HCT116 (cell line): ENCODE results near the gene CHRNA4. TPM values are rescaled to one million over a fixed set of nuclear protein-coding genes. Genes with fewer than 3 reads are reported as not detected.

Experiments used
- ATAC-seq: fragments of 200-7000 bp; cut with Tn5 transposase; 2 replicates; pipeline ENCODE4 v1.9.1; 2020; ENCODE audit warnings: mild to moderate bottlenecking, moderate library complexity
- BruUV-seq: library from RNA; stranded (reverse); fragments of 400-500 nt; replicated peaks from 2 replicates; lab custom pipeline; 2021; lab: Mats Ljungman, UMichigan
- CTCF ChIA-PET: fragments of 300-600 bp; sonication (Branson Sonifier 250); formaldehyde crosslinking; loops from one replicate; lab custom pipeline; 2021; ENCODE audit warnings: antibody characterized with exemption; lab: Charles Lee
- POLR2A ChIA-PET: fragments of 300-600, 350-600 bp; sonication (Branson Sonifier 250); formaldehyde crosslinking; loops from one replicate; lab custom pipeline; 2021; ENCODE audit warnings: antibody characterized with exemption; lab: Charles Lee
- RAD21 ChIA-PET, 2 experiments: fragments of 300-600 bp; sonication (Branson Sonifier 250); formaldehyde crosslinking; loops; one replicate each; lab custom pipeline; 2023; ENCODE audit warnings: low total read pairs in 2 of 2; ENCODE audit not compliant: uncharacterized antibody in 2 of 2, unreplicated experiment in 2 of 2, low non-redundant PET in 1 of 2; lab: Charles Lee
- DNase-seq: peaks from one replicate; pipeline ENCODE4 v3.0.0-alpha.2; 2010; ENCODE audit warnings: low read depth, low spot score
- H2AFZ ChIP-seq: fragments of 200-600 bp; shearing (Covaris generic), sonication (generic); 2 replicates; pipeline ENCODE4 v1.6.1; 2017; ENCODE audit warnings: low read depth, mixed run types, mixed read lengths, antibody characterized with exemption, low read length; ENCODE audit not compliant: poor library complexity, severe bottlenecking
- H3K27ac ChIP-seq: 2 replicates; pipeline ENCODE4 v1.5.1; 2012; ENCODE audit warnings: low read depth, low read length
- H3K27me3 ChIP-seq: fragments of 200-600 bp; sonication (generic); 2 replicates; pipeline ENCODE4 v1.6.1; 2016; ENCODE audit warnings: mixed run types, low read length, mixed read lengths; ENCODE audit not compliant: insufficient read depth
- H3K36me3 ChIP-seq, 2 experiments: fragments of 200-500 bp in 1 of 2; fragments of 200-600 bp in 1 of 2; sonication (Bioruptor generic) in 1 of 2; sonication (generic) in 1 of 2; 2 replicates each; pipeline versions ENCODE4 v1.5.1 to v1.6.1; 2014 to 2016; ENCODE audit warnings: low read length in 2 of 2, inconsistent platforms in 1 of 2, mixed read lengths in 1 of 2, mixed run types in 1 of 2; ENCODE audit not compliant: insufficient read depth in 2 of 2, control insufficient read depth in 1 of 2
- H3K4me1 ChIP-seq, 2 experiments: fragments of 200-600 bp in 1 of 2; sonication (generic) in 1 of 2; 2 replicates each; pipeline versions ENCODE4 v1.5.1 to v1.6.1; 2012 to 2017; ENCODE audit warnings: low read length in 2 of 2, inconsistent platforms in 1 of 2, mild to moderate bottlenecking in 1 of 2, mixed read lengths in 1 of 2, mixed run types in 1 of 2, moderate library complexity in 1 of 2; ENCODE audit not compliant: insufficient read depth in 2 of 2, control insufficient read depth in 1 of 2
- H3K4me2 ChIP-seq: fragments of 200-600 bp; sonication (generic); 2 replicates; pipeline ENCODE4 v1.6.1; 2017; ENCODE audit warnings: mixed run types, low read length, mixed read lengths
- H3K4me3 ChIP-seq, 2 experiments: fragments of 200-600 bp in 1 of 2; sonication (generic) in 1 of 2; replicated peaks in 1 of 2; 2 replicates each; pipeline ENCODE4 v1.5.1; 2011 to 2016; ENCODE audit warnings: low read length in 2 of 2, control low read depth in 1 of 2, low read depth in 1 of 2, mild to moderate bottlenecking in 1 of 2, mixed read lengths in 1 of 2, mixed run types in 1 of 2
- H3K79me2 ChIP-seq: fragments of 200-600 bp; sonication (generic); 2 replicates; pipeline ENCODE4 v1.6.1; 2017; ENCODE audit warnings: mild to moderate bottlenecking, mixed run types, low read length, moderate library complexity, mixed read lengths; ENCODE audit not compliant: insufficient read depth
- H3K9ac ChIP-seq: fragments of 200-600 bp; sonication (generic); 2 replicates; pipeline ENCODE4 v1.6.1; 2016; ENCODE audit warnings: low read length, mixed read lengths
- H3K9me2 ChIP-seq: fragments of 200-600 bp; sonication (generic), shearing (Covaris generic); 2 replicates; pipeline ENCODE4 v1.6.1; 2017; ENCODE audit warnings: mixed run types, mild to moderate bottlenecking, moderate library complexity; ENCODE audit not compliant: insufficient read depth
- H3K9me3 ChIP-seq, 2 experiments: fragments of 200-500 bp in 1 of 2; fragments of 200-600 bp in 1 of 2; sonication (Bioruptor generic) in 1 of 2; sonication (generic) in 1 of 2; 2 replicates each; pipeline ENCODE4 v1.6.1; 2014 to 2017; ENCODE audit warnings: low read length in 2 of 2, mixed read lengths in 2 of 2, inconsistent platforms in 1 of 2, low read depth in 1 of 2, mild to moderate bottlenecking in 1 of 2, mixed run types in 1 of 2, moderate library complexity in 1 of 2; ENCODE audit not compliant: control insufficient read depth in 1 of 2, insufficient read depth in 1 of 2
- H4K20me1 ChIP-seq: fragments of 200-600 bp; sonication (generic), shearing (Covaris generic); 2 replicates; pipeline ENCODE4 v1.6.1; 2017; ENCODE audit warnings: mixed run types, mild to moderate bottlenecking, moderate library complexity; ENCODE audit not compliant: insufficient read depth
- RAD21 ChIP-seq: IDR thresholded peaks from 2 replicates; pipeline ENCODE4 v1.6.1; 2012; ENCODE audit warnings: low read depth, mild to moderate bottlenecking
- REST ChIP-seq: IDR thresholded peaks from 2 replicates; pipeline ENCODE4 v1.6.1; 2012; ENCODE audit warnings: low read depth
- intact Hi-C: fragments of 100-400 bp; cut with micrococcal nuclease; formaldehyde crosslinking; loops from 2 replicates; pipeline ENCODE4 v1.10.0; 2022
- total RNA-seq: library from RNA; stranded (reverse); gene quantifications from one replicate; pipeline ENCODE4 v1.2.1, GENCODE V29; 2021; ENCODE audit not compliant: unreplicated experiment
- TF ChIP-seq, protein P1 (sequence below), 3 experiments: fragments of 200-600 bp in 1 of 3; sonication (generic) in 1 of 3; IDR thresholded peaks in 2 of 3; conservative IDR thresholded peaks in 1 of 3; 2 replicates each; pipeline ENCODE4 v1.5.1; 2012 to 2017; ENCODE audit warnings: low read depth in 2 of 3, low read length in 2 of 3, antibody characterized with exemption in 1 of 3, borderline replicate concordance in 1 of 3, control low read depth in 1 of 3, mild to moderate bottlenecking in 1 of 3, mixed read lengths in 1 of 3, mixed run types in 1 of 3, moderate library complexity in 1 of 3; ENCODE audit not compliant: insufficient read depth in 1 of 3

The CHRNA4 gene
- total RNA-seq, 1 experiment from 2014 or later: not detected

DNA sequence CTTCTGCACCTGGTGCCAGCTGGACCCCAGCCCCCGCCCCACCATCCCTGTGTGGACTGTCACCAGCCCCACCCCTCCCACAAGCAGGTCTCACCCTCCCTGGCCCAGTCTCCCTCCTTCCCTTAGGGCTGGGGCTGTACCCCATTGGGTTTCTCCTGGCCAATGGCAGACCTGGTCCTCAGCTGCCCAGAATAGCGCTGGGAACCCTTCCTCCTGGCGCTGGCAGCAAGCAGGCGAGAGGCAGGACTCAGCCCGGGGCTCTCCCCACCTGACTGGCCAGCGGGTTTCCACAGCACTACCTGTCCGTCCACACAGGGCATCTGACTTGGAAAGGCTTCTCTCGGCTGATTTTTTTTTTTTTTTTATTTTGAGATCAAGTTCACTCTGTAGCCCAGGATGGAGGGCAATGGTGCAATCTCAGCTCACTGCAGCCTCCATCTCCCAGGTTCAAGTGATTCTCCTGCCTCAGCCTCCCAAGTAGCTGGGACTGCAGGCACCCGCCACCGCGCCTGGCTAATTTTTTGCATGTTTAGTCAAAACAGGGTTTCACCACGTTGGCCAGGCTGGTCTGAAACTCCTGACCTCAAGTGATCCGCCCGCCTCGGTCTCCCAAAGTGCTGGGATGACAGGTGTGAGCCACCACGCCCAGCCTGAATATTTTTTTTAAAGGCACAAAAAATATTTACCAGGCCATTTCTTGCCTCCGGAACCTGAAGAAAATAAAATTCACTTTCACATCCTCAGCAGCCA is 21.6 kb upstream of the CHRNA4 start (continued):
- no peak for TF ChIP-seq REST

- Histone ChIP-seq H4K20me1 (no peaks in the 10 kb centered on the region), H3K9me3 (peaks cover 12 to 16% of the 10 kb centered on the region in 2 experiments; a peak in 2 of 4 replicates), H3K36me3 (no peaks in the 10 kb centered on the region), H3K9ac (no peak overlapping the region), H3K4me1 (no peaks in the 10 kb centered on the region), H3K9me2 (no peaks in the 10 kb centered on the region), H3K27ac (no peak overlapping the region), H3K4me2 (no peak overlapping the region), H3K79me2 (no peaks in the 10 kb centered on the region), H3K4me3 (no peak overlapping the region), H2AFZ (no peak overlapping the region), H3K27me3 (no peaks in the 10 kb centered on the region)
- BruUV-seq: no TSS peak
- no peak for DNase-seq
- ChIA-PET RAD21 (interaction anchor here (1.2 to 1.6 kb wide), 2 partner anchors 72 to 73 kb away, joined by 5 to 9 read pairs; no protein-coding TSS in a partner anchor), POLR2A (no interaction called here), CTCF (interaction anchor here (0.9 to 3.7 kb wide), 8 partner anchors 11 to 326 kb away, joined by 3 to 55 read pairs (median 4); no protein-coding TSS in a partner anchor)
- ATAC-seq: peak; percentile 74
- TF ChIP-seq RAD21: peak; percentile 90
- TF ChIP-seq REST: no peak
- TF ChIP-seq, protein P1, sequence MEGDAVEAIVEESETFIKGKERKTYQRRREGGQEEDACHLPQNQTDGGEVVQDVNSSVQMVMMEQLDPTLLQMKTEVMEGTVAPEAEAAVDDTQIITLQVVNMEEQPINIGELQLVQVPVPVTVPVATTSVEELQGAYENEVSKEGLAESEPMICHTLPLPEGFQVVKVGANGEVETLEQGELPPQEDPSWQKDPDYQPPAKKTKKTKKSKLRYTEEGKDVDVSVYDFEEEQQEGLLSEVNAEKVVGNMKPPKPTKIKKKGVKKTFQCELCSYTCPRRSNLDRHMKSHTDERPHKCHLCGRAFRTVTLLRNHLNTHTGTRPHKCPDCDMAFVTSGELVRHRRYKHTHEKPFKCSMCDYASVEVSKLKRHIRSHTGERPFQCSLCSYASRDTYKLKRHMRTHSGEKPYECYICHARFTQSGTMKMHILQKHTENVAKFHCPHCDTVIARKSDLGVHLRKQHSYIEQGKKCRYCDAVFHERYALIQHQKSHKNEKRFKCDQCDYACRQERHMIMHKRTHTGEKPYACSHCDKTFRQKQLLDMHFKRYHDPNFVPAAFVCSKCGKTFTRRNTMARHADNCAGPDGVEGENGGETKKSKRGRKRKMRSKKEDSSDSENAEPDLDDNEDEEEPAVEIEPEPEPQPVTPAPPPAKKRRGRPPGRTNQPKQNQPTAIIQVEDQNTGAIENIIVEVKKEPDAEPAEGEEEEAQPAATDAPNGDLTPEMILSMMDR (IDR thresholded peaks at IDR 0.05 in 2 of 3, conservative IDR thresholded peaks at IDR 0.05 in 1 of 3; ENCODE audit: borderline replicate concordance in 1 of 3, insufficient read depth in 1 of 3, low read depth in 2 of 3, low read length in 2 of 3): peak; percentile 87 to 98 (median 97)
- intact Hi-C loops: loop anchor here (1.0 kb wide), 1 partner anchor 73 kb away; no protein-coding TSS in a partner anchor
Observed at GRCh38 chr20:63381781-63382431, 20.8 kb upstream of the CHRNA4 start.
